GM18505 (cell line): Measurements from ENCODE around the gene IMMT.
"Not testable (repeated sequence)": the region's sequence is repeated elsewhere in the genome, so short reads cannot be mapped to it uniquely, and the experiment has no call there.

ENCODE experiments used
- ATAC-seq: cut with Tn5 transposase; IDR thresholded peaks from one replicate; pipeline ENCODE4 v1.9.1; 2021; ENCODE audit not compliant: unreplicated experiment
- POLR2A ChIP-seq: IDR thresholded peaks from 4 replicates; pipeline ENCODE4 v1.6.1; 2011; ENCODE audit warnings: borderline replicate concordance; ENCODE audit not compliant: insufficient read depth, insufficient read length; ENCODE audit errors: extremely low read depth

Gene IMMT

DNA sequence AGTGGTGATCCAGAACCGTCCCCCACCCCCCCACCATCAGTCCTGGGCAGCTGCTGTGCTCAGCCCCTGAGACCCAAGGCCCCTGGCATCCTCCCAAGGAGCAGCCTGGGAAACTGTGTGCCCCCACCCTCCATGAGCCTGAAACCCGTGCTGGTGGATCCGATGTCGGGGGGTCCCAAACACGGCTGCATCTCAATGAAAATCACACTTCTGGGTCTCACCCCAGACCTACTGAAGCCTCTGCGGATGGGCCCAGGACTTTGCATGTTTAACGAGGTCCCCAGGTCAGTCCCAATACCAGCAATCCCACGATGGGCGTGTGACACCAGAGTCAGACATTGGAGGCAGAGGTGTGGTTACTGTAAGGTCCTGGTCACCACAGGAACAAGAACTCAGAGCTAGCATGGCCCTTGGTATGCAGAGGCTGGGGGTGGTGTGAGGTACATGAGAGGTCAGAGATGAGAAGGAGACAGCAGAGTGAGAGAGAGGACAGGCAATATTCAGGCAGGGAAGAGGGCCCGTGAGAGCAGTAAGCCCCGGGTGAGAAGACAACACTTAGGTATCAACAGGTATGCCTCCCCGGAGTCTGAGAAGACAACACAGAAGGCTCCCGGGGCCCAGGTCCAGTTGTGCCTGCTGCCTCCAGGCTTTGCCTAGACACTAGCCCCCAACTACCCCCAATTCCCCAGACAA lies 36.6 kb upstream of the IMMT start:
- TF ChIP-seq POLR2A = no peak
- ATAC-seq = no peak

- TF ChIP-seq POLR2A = no peak
- no peak for ATAC-seq
Observed at GRCh38 chr2:86230961-86231360, 35.7 kb upstream of the IMMT start.

DNA sequence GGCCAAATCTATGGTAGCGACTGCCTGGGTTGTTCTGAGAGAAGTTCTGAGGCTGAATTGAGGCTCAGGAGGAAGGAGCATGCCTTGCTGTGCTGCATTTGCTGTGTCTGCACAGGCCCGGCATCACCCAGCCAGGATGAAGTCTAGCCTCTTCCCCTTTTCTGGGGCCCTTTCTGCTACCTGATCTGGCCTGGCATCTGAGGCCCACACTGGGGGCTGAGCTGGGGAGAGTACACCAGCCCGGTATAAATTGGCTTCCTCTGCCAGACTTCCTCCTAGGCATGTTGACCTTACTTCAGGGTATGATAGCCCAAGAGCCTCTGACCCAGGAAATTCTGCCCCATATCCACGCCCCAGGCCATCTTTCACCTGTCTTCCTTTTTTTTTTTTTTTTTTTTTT lies 34.0 kb upstream of the IMMT start:
- ATAC-seq = no peak
- no peak for TF ChIP-seq POLR2A

DNA sequence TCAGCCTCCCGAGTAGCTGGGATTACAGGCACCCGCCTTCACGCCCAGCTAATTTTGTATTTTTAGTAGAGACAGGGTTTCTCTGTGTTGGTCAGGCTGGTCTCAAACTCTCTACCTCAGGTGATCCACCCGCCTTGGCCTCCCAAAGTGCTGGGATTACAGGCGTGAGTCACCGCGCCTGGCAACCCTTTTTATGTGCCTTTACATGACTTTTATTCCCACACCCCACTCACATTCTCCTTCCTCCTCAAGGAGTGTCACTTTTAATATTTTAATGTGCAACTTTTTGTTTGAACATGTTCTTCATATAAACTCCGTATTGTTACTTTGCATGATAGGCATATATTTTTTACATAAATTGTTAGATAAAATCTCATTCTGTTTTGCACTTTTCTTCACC lies 33.3 kb upstream of the IMMT start:
- ATAC-seq = not testable (repeated sequence)

DNA sequence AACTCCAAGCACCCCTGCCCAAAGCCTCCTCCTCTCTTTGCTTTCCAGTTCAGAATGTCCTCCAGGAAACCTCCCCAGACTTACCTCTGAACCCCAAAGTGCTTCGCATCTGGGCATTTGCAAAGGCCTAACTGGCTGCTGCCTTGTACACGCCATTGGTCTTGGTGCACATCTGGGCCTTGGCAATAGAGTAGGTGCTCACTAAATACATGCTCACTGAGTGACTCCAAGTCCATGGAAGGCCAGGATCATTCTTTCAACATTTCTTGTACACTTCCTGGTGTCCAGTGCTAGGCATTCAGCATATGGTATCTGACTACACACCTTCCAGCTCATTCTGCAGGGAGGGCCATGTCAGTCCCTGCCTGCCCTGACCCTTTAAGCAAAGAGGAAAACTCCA lies 32.4 kb upstream of the IMMT start:
- no peak for TF ChIP-seq POLR2A
- ATAC-seq = no peak

GRCh38 chr2:86226636-86227520 lies 31.6 kb upstream of the IMMT start:
- no peak for ATAC-seq
- TF ChIP-seq POLR2A = no peak

DNA sequence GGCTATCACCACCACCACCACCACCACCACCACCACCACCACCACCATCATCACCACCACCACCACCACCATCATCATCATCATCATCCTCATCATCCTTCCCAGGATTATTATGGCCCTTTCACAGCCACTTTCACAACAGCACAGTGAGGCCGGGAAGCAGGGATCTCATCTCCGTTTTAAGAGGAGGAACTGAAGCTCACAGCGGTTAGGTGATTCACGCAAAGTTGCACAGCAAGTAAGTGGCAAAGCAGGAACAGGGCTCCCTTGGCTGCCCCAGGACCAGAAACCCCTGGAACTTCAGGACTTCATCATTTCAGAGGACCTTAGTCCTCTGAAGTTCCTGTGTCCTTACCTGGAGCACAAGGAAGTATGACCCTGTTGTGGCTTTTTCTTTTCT lies 30.8 kb upstream of the IMMT start:
- no peak for TF ChIP-seq POLR2A
- ATAC-seq = no peak

DNA sequence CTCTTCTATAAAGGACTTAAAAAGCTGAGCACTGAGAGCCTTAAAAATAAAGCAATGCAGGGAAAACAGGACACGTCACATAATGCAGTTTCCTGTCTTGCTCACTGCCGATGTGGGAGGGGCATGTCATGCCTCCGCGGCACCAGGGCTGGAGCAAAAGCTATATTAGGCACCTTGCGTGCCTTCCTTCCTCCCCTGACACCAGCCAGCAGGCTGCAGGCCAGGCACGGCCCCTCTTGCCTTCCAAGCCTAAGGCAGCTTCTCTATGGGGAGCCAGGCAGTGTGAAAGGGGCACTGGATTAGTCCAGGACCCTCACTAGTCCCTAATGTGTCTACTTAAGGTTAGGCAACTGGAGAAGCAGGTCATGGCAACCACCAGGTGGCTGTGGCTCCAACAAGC lies 30.3 kb upstream of the IMMT start:
- ATAC-seq = no peak

DNA sequence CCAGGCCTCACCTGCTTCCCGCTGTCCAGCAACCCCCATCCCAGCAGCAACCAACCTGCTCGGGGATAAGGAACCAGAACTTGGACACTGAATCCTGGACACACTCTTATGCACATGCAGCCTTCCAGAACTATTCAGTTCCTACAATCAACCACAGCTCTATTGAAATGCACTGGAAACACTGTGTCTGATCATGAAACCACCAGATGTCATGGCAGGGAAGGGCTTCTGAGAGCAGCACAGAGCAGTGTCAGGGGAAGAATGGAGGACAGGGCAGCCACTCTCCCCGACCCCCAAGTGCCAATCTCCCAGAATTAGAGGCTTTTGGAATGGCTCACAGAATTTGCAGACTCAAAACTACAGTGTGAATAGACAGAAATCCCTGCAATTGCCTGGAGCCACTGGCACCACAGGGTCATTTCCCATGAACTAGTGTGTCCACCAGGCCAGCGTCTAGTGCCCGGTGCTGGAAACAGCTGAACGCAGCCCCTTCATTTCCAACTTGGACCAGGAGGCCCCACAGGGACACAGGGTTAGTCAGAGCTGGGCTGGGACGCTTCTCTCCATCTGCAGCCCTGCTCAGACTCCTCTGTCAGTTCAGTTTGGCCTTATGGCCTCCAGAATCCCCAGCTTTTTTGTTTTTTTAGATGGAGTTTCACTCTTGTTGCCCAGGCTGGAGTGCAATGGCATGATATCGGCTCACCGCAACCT lies 29.5 kb upstream of the IMMT start:
- no peak for ATAC-seq
- TF ChIP-seq POLR2A = no peak

More for the DNA sequence above, 30.3 kb upstream of the IMMT start:
- peak; percentile 57 for TF ChIP-seq POLR2A

GRCh38 chr2:86223927-86224560 lies 28.8 kb upstream of the IMMT start:
- ATAC-seq = no peak
- no peak for TF ChIP-seq POLR2A

DNA sequence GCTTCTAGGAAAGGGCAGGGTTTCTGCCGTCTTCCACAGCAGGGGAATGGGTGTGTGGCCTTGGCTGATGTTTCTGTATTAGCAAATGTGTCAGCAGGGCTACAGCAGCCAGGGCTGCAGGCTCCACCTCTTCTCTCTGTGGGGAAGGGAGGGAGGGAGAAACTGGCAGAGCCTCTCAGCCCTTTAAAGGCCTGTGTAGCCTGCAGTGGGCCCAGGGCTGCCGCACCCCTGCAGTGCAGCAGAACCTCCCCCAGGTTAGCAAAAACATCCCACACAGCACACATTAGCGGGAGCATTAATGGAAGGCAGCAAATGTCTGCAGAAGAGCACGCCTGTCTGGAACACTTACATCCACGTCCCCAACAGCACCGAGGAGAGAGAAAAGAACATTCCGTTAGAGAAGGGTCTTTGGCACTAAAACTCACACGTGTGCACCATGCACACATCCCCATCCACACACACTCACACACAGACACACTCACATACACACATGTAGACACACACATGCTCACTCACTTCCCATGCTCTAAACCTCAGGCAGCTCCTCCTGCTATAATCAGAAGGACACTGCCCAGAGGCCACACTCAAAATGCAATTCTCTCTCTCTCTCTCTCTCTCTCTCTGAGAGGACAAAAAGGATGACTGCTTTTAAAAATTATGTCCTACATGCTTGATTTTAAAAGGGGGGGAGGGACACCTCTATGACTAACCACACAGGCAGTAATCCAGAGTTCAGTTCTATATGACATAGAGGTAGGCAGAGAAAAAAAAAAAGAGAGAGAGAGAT lies 28.1 kb upstream of the IMMT start:
- no peak for ATAC-seq
- TF ChIP-seq POLR2A = no peak

DNA sequence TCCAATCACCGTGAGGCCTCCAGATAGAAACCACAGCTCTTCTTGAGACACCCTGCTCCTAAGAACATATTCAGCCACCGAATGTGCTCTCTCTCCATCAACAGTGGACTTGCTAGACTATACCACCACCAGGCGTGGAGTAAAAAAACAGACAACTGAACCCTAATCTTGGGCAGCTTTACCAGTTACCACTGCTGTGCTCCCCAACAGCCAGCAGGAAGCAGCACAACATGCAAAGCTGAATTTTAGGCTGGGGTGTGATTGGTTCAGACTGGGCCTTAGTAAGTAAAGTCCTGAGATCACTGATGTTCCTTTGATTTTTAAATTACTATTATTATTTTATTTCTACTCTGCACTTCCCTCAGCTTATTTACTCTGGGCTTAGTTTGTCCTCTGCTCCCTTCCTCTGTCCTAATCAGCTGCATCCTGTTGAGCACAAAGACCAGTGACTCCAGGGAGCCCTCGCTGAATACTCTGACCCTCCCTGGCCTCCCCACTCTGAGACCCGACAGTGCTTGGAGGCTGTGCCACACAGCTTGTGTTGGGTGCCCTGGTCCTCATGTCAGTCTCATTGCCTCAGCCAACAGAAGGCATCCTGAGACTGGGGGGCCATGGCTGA lies 25.9 kb upstream of the IMMT start:
- TF ChIP-seq POLR2A = no peak
- no peak for ATAC-seq
